K562 (cell line): Measurements from ENCODE around the gene ISOC1. TPM values are rescaled to one million over a fixed set of nuclear protein-coding genes. Genes with fewer than 3 reads are reported as not detected.

Experiments
- ATAC-seq: fragments of 200-7000 bp; cut with Tn5 transposase; 3 replicates; pipeline ENCODE4 v1.9.1; 2020; ENCODE audit warnings: moderate library complexity
- BruUV-seq: library from RNA; stranded (reverse); fragments of 400-500 nt; replicated peaks from 2 replicates; lab custom pipeline; 2021; lab: Mats Ljungman, UMichigan
- CTCF ChIA-PET: fragments of 300-600 bp; formaldehyde crosslinking; extraction: SDS; loops from one replicate; lab custom pipeline; 2021; ENCODE audit warnings: low intra/inter-chr PET ratio; lab: Yijun Ruan, JAX
- POLR2A ChIA-PET: fragments of 300-600, 350-650 bp; sonication (Branson Sonifier 250); formaldehyde crosslinking; extraction: SDS; loops from one replicate; lab custom pipeline; 2021; ENCODE audit warnings: antibody characterized with exemption, inconsistent platforms; lab: Yijun Ruan, JAX
- DNase-seq, 4 experiments: peaks; one replicate each; pipeline versions ENCODE4 v3.0.0 to v3.0.0-alpha.2; 2011 to 2018; ENCODE audit warnings: low spot score in 3 of 4, mixed read lengths in 3 of 4; ENCODE audit errors: extremely low read depth in 1 of 4
- FAIRE-seq: peaks from 2 replicates; lab custom pipeline; 2011; peaks lifted over from hg19 to GRCh38; lab: Jason Lieb, UNC
- H2AFZ ChIP-seq: 2 replicates; pipeline ENCODE4 v1.6.0; 2011; ENCODE audit warnings: low read depth, low read length, control low read depth, inconsistent platforms
- H3K27ac ChIP-seq: fragments of 200-600 bp; 3 replicates; pipeline ENCODE4 v1.8.0; 2011; ENCODE audit warnings: low read depth, mild to moderate bottlenecking, control low read depth, inconsistent platforms, low read length, moderate library complexity, mixed read lengths; ENCODE audit errors: extremely low read depth
- H3K27me3 ChIP-seq, 2 experiments: fragments of 300-600 bp in 1 of 2; 2 replicates in 1 of 2; 3 replicates in 1 of 2; pipeline versions ENCODE4 v1.6.0 to v1.8.0; 2011; ENCODE audit warnings: inconsistent platforms in 2 of 2, low read length in 2 of 2, mild to moderate bottlenecking in 1 of 2, mixed read lengths in 1 of 2, moderate library complexity in 1 of 2; ENCODE audit not compliant: control insufficient read depth in 2 of 2, insufficient read depth in 2 of 2
- H3K36me3 ChIP-seq: fragments of 300-600 bp; 3 replicates; pipeline ENCODE4 v1.8.0; 2011; ENCODE audit warnings: mild to moderate bottlenecking, low read length, inconsistent platforms; ENCODE audit not compliant: control insufficient read depth, insufficient read depth
- H3K4me1 ChIP-seq, 2 experiments: fragments of 200-600 bp in 1 of 2; replicated peaks in 1 of 2; 2 replicates in 1 of 2; 3 replicates in 1 of 2; pipeline versions ENCODE4 v1.5.1 to v1.8.0; 2011; ENCODE audit warnings: inconsistent platforms in 2 of 2, low read length in 2 of 2, mild to moderate bottlenecking in 1 of 2, mixed read lengths in 1 of 2, moderate library complexity in 1 of 2; ENCODE audit not compliant: control insufficient read depth in 2 of 2, insufficient read depth in 2 of 2
- H3K4me2 ChIP-seq: 2 replicates; pipeline ENCODE4 v1.6.1; 2011; ENCODE audit warnings: low read length, control low read depth, inconsistent platforms, mixed read lengths; ENCODE audit not compliant: insufficient read depth
- H3K4me3 ChIP-seq: fragments of 200-600 bp; sonication (generic), shearing (Covaris generic); 2 replicates; pipeline ENCODE4 v1.5.1; 2016; ENCODE audit warnings: control low read depth, inconsistent platforms
- H3K79me2 ChIP-seq: fragments of 200-600 bp; 3 replicates; pipeline ENCODE4 v1.8.0; 2011; ENCODE audit warnings: low read length, inconsistent platforms; ENCODE audit not compliant: control insufficient read depth, insufficient read depth
- H3K9ac ChIP-seq, 2 experiments: 2 replicates each; pipeline versions ENCODE4 v1.6.0 to v1.6.1; 2011; ENCODE audit warnings: low read depth in 2 of 2, low read length in 2 of 2, control low read depth in 1 of 2, inconsistent platforms in 1 of 2, mild to moderate bottlenecking in 1 of 2, mixed read lengths in 1 of 2; ENCODE audit not compliant: insufficient read depth in 1 of 2
- H3K9me1 ChIP-seq: one replicate; pipeline ENCODE4 v1.6.0; 2011; ENCODE audit warnings: inconsistent platforms, mild to moderate bottlenecking, low read length, moderate library complexity; ENCODE audit not compliant: control insufficient read depth, insufficient read depth
- H3K9me3 ChIP-seq: replicated peaks from 2 replicates; pipeline ENCODE4 v1.5.1; 2011; ENCODE audit warnings: low read depth, low read length, inconsistent platforms; ENCODE audit not compliant: control insufficient read depth, insufficient read depth
- H4K20me1 ChIP-seq: replicated peaks from 2 replicates; pipeline ENCODE4 v1.6.1; 2011; ENCODE audit warnings: low read length, inconsistent platforms, mixed read lengths; ENCODE audit not compliant: control insufficient read depth, insufficient read depth
- CREM ChIP-seq: IDR thresholded peaks from 2 replicates; pipeline ENCODE4 v1.6.1; 2014; ENCODE audit warnings: antibody characterized with exemption, low read depth
- PHF21A ChIP-seq: fragments of 450-650 bp; IDR thresholded peaks from 2 replicates; pipeline ENCODE4 v1.6.1; 2017; ENCODE audit warnings: low read depth, borderline replicate concordance
- RAD21 ChIP-seq, 2 experiments: fragments of 250-450 bp in 1 of 2; fragments of 450-650 bp in 1 of 2; sonication (Bioruptor Pico) in 1 of 2; formaldehyde crosslinking in 1 of 2; IDR thresholded peaks in 1 of 2; conservative IDR thresholded peaks in 1 of 2; 2 replicates each; pipeline versions ENCODE4 v1.4.0 to v1.8.0; 2020 to 2022; ENCODE audit warnings: mild to moderate bottlenecking in 2 of 2, moderate library complexity in 1 of 2
- RB1 ChIP-seq: fragments of 450-650 bp; IDR thresholded peaks from 2 replicates; pipeline ENCODE4 v1.6.1; 2017; ENCODE audit warnings: low read depth, mild to moderate bottlenecking
- SMAD1 ChIP-seq: fragments of 150-350 bp; IDR thresholded peaks from 2 replicates; pipeline ENCODE4 v1.6.1; 2014; ENCODE audit warnings: low read length, low read depth; ENCODE audit not compliant: partially characterized antibody
- ZNF408 ChIP-seq: fragments of 250-450 bp; sonication (Bioruptor Pico); IDR thresholded peaks from 2 replicates; pipeline ENCODE4 v1.4.0; 2020; ENCODE audit warnings: low read depth, mild to moderate bottlenecking, moderate library complexity
- ZNF583 ChIP-seq: fragments of 250-450 bp; sonication (Bioruptor Pico); IDR thresholded peaks from 2 replicates; pipeline ENCODE4 v1.4.0; 2020
- ZSCAN29 ChIP-seq: fragments of 450-650 bp; IDR thresholded peaks from 2 replicates; pipeline ENCODE4 v1.6.1; 2017
- WGBS: fragments of 100-300 bp; shearing (Covaris generic); methylation state at CpG from one replicate; pipeline ENCODE4 v1.1.6; 2016; ENCODE audit warnings: low coverage, mixed read lengths; ENCODE audit not compliant: insufficient coverage; ENCODE audit errors: missing lambda C conversion rate; 5-methylcytosine and 5-hydroxymethylcytosine counted together
- in situ Hi-C: fragments of 300-500 bp; cut with MboI; formaldehyde crosslinking; loops from 4 replicates; pipeline ENCODE4 v1.15.0; 2018; ENCODE audit warnings: inconsistent platforms, mixed read lengths
- intact Hi-C: fragments of 100-400 bp; cut with micrococcal nuclease; formaldehyde crosslinking; loops from 2 replicates; pipeline ENCODE4 v1.14.2; 2022
- polyA plus RNA-seq, 8 experiments: library from polyadenylated mRNA; depleted of rRNA in 4 of 8; stranded (reverse) in 5 of 8; unstranded in 3 of 8; fragments of >200 nt; fragmentation: Nextera tagmentation in 2 of 8; fragmentation: Illumina TruSeq in 1 of 8; extraction: Ambion mirVana in 2 of 8; extraction: Trizol in 1 of 8; gene quantifications; 2 replicates each; pipeline versions ENCODE4 v1.2.1 to v1.2.3, GENCODE V29; 2011 to 2014; ENCODE audit warnings: inconsistent platforms in 1 of 8, missing spikeins in 1 of 8
- total RNA-seq, 7 experiments: library from RNA; depleted of rRNA in 6 of 7; stranded (reverse); fragments of >200 nt in 6 of 7; fragmentation: Illumina TruSeq in 2 of 7; extraction: Trizol in 2 of 7; gene quantifications; 2 replicates each; pipeline versions ENCODE4 v1.2.1 to v1.2.3, GENCODE V29; 2011 to 2021; ENCODE audit warnings: low replicate concordance in 1 of 7

Gene ISOC1
- total and polyA plus RNA-seq, 9 of the 15 experiments (the other 6 are each of a cell fraction or from before 2014, with no cell fraction given): 14.0 to 67.9 (median 51.3) TPM

DNA sequence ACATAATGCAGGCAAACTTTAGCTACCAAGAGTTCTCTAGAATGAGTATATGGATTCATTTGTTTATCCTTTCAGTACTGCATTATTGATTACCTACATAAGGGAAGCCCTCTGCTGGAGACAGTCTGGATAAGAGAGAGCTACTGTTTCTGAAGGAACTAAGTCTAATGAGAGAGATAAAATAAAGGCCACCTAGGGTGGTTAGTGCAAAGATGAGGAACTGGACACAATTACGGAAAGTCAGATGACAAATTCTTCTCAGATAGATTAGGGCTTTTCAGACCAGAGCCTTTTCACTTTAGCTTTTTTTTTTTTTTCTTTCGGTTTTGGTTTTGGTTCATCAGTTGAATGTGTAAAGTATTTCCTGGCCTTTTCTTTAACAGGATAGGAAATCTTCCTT lies 31.3 kb downstream of the ISOC1 start:
- 0 out of 5 replicates have a peak, but pooled peaks cover 0 to 4% of the 10 kb centered on the region in 2 experiments for H3K4me1 ChIP-seq
- H3K27me3 ChIP-seq: no peaks in the 10 kb centered on the region
- BruUV-seq: no TSS peak
- no peak overlapping the region for H3K9ac ChIP-seq
- in situ Hi-C loops: loop anchor here (25.0 kb wide), 2 partner anchors 214 to 914 kb away; no protein-coding TSS in a partner anchor
- DNase-seq (no peak), ATAC-seq (peak; percentile 44; the same call in 2 of the 3 replicates), FAIRE-seq (no peak)
- WGBS: 22% methylated on average over 2 of the region's 2 CpGs
- H3K9me1 ChIP-seq: no peaks in the 10 kb centered on the region
- H3K27ac ChIP-seq: no peak overlapping the region
- H3K9me3 ChIP-seq: no peaks in the 10 kb centered on the region
- ChIA-PET CTCF (interaction anchor here (0.5 kb wide), 1 partner anchor 471 kb away, joined by 3 read pairs; no protein-coding TSS in a partner anchor), POLR2A (interaction anchor here (0.6 to 1.6 kb wide), 2 partner anchors 10 to 30 kb away, joined by 3 to 4 read pairs; no protein-coding TSS in a partner anchor)
- H3K79me2 ChIP-seq: no peaks in the 10 kb centered on the region
- TF ChIP-seq SMAD1 (no peak), RB1 (no peak), CREM (no peak), RAD21 (CRISPR knock-in tag; conservative IDR thresholded peaks at IDR 0.05 in 1 of 2, IDR thresholded peaks at IDR 0.05 in 1 of 2) (0 out of 4 replicates have a peak, but pooled peaks of 1 of the 2 experiments have one; percentile 10), ZNF408 (no peak), ZSCAN29 (no peak), ZNF583 (no peak), PHF21A (no peak)
- H4K20me1 ChIP-seq: no peaks in the 10 kb centered on the region
- no peak overlapping the region for H3K4me3 ChIP-seq
- H3K4me2 ChIP-seq: no peak overlapping the region
- no peak overlapping the region for H2AFZ ChIP-seq
- intact Hi-C loops: loop anchor here (1.0 kb wide), 1 partner anchor 221 kb away; no protein-coding TSS in a partner anchor
- no peaks in the 10 kb centered on the region for H3K36me3 ChIP-seq
